C4-2B (cell line): ENCODE data around the gene FAM210B.

Experiments
- CTCF ChIP-seq: fragments of 450-650 bp; conservative IDR thresholded peaks from 2 replicates; pipeline ENCODE4 v1.5.1; 2017; ENCODE audit warnings: mild to moderate bottlenecking
- ZFX ChIP-seq: fragments of 450-650 bp; IDR thresholded peaks from 2 replicates; pipeline ENCODE4 v1.6.1; 2017

GRCh38 chr20:56391596-56392131, 32.9 kb downstream of the FAM210B start:
- no peak for TF ChIP-seq CTCF
- TF ChIP-seq ZFX: 0 out of 2 replicates have a peak, but pooled peaks have one; percentile 6
